Measurements from ENCODE around the gene RBM12. TPM values are rescaled to one million over a fixed set of nuclear protein-coding genes. Genes with fewer than 3 reads are reported as not detected.

The RBM12 gene
- total and polyA plus RNA-seq, 2 of the 4 experiments (the other 2 are of a cell fraction) = 44.7 to 65.8 TPM

- dilution Hi-C loops (cut with HindIII; ENCODE audit: low sequenced_read_pairs, unreplicated experiment) = no loop called here
- no TSS peak for BruUV-seq (replicated peaks)
- peaks cover 91% of the 10 kb centered on the region for H4K20me1 ChIP-seq (ENCODE audit: insufficient read depth, low read length)
These were observed 11.9 kb downstream of the RBM12 start for GRCh38 chr20:35652641-35653429.

More at GRCh38 chr20:35652641-35653429, 11.9 kb downstream of the RBM12 start:
- Histone ChIP-seq H3K36me3 (ENCODE audit: control insufficient read depth, insufficient read depth, low read length) (peaks cover 23% of the 10 kb centered on the region), H2AK9ac (replicated peaks; ENCODE audit: low read depth, low read length, poor library complexity) (no peak overlapping the region), H3K27me3 (ENCODE audit: control insufficient read depth, insufficient read depth, low read length) (no peaks in the 10 kb centered on the region), H4K8ac (ENCODE audit: low read depth in 2 of 2, low read length in 2 of 2) (no peak overlapping the region), H3K23ac (ENCODE audit: low read depth, low read length) (no peak overlapping the region), H3K27ac (ENCODE audit: insufficient read depth, low read length) (no peak overlapping the region), H3K9ac (ENCODE audit: low read depth, low read length) (no peak overlapping the region), H2AK5ac (ENCODE audit: low read depth, low read length) (no peak overlapping the region), H4K91ac (ENCODE audit: insufficient read depth, low read depth, low read length) (no peak overlapping the region), H2BK5ac (ENCODE audit: low read depth, low read length, poor library complexity, severe bottlenecking) (no peak overlapping the region), H2BK15ac (ENCODE audit: low read depth, low read length) (no peak overlapping the region), H2BK20ac (ENCODE audit: low read depth, low read length) (no peak overlapping the region), H3K14ac (replicated peaks; ENCODE audit: low read depth, low read length) (no peak overlapping the region), H3K4me3 (ENCODE audit: insufficient read depth, low read depth, low read length) (no peak overlapping the region), H3K18ac (ENCODE audit: low read depth, low read length) (no peak overlapping the region), H3K79me1 (ENCODE audit: low read depth in 1 of 2, low read length in 2 of 2) (peaks cover 25 to 78% of the 10 kb centered on the region in 2 experiments), H3K4me1 (ENCODE audit: control insufficient read depth, insufficient read depth, low read length) (peaks cover 9% of the 10 kb centered on the region), H2AFZ (replicated peaks; ENCODE audit: low read length, poor library complexity) (no peak overlapping the region), H3K9me1 (ENCODE audit: insufficient read depth, low read length) (peaks cover 16% of the 10 kb centered on the region), H3K4me2 (ENCODE audit: low read depth, low read length) (no peak overlapping the region), H4K5ac (ENCODE audit: low read depth, low read length) (no peak overlapping the region), H3K9me3 (ENCODE audit: control insufficient read depth, insufficient read depth, low read length) (no peaks in the 10 kb centered on the region), H2BK120ac (ENCODE audit: low read depth, low read length) (no peak overlapping the region), H3K4ac (ENCODE audit: low read depth, low read length) (no peak overlapping the region), H3K56ac (ENCODE audit: extremely low read depth, insufficient read depth, low read length) (no peak overlapping the region)
- DNase-seq (no peak), ATAC-seq (ENCODE audit: low read depth) (no peak)
- intact Hi-C loops (cut with micrococcal nuclease) (loop anchor here (1.0 kb wide), 1 partner anchor 15 kb away; no protein-coding TSS in a partner anchor), in situ Hi-C loops (cut with MboI; ENCODE audit: low sequenced_read_pairs) (no loop called here)
- POLR2A ChIA-PET (ENCODE audit: unreplicated experiment) = no interaction called here
- TF ChIP-seq CTCF (conservative IDR thresholded peaks at IDR 0.05; ENCODE audit: low read depth, low read length) = no peak
- no peak for TF ChIP-seq MAFK (IDR thresholded peaks at IDR 0.05; ENCODE audit: low read depth, low read length)
- no peak for TF ChIP-seq MXI1 (IDR thresholded peaks at IDR 0.05; ENCODE audit: borderline replicate concordance, low read depth, low read length)
- no peak for TF ChIP-seq RFX5 (IDR thresholded peaks at IDR 0.05; ENCODE audit: low read depth, low read length)
- no peak for TF ChIP-seq BHLHE40 (IDR thresholded peaks at IDR 0.05; ENCODE audit: low read depth, low read length)
- no peak for TF ChIP-seq RAD21 (IDR thresholded peaks at IDR 0.05; ENCODE audit: low read length)
- TF ChIP-seq FOS (IDR thresholded peaks at IDR 0.05; ENCODE audit: low read depth, low read length) = no peak
- no peak for TF ChIP-seq SMC3 (IDR thresholded peaks at IDR 0.05; ENCODE audit: low read depth, low read length)
- no peak for TF ChIP-seq RCOR1 (IDR thresholded peaks at IDR 0.05; ENCODE audit: insufficient replicate concordance, low read length)
- no peak for TF ChIP-seq CEBPB (IDR thresholded peaks at IDR 0.05; ENCODE audit: low read depth, low read length)
- TF ChIP-seq CHD1 (IDR thresholded peaks at IDR 0.05; ENCODE audit: low read depth, low read length) = no peak
- no peak for TF ChIP-seq NFE2L2 (IDR thresholded peaks at IDR 0.05; ENCODE audit: low read depth, low read length)
- no peak for TF ChIP-seq MAZ (IDR thresholded peaks at IDR 0.05; ENCODE audit: borderline replicate concordance, low read depth, low read length)
- 100% methylated on average over 1 of the region's 13 CpGs; no CpG with 5 or more reads in 1 of the 2 experiments for WGBS, 2 experiments (ENCODE audit: extremely low coverage in 2 of 2, insufficient read length in 1 of 2)
- CTCF ChIA-PET = no interaction called here

Measured in IMR-90 (cell line).